SU-DHL-6 (cell line): ENCODE results near the gene GINS1.

Experiments used
- H2AFZ ChIP-seq: fragments of 200-600 bp; sonication (generic); 2 replicates; pipeline ENCODE4 v1.6.1; 2014; ENCODE audit warnings: low read depth, mild to moderate bottlenecking, moderate library complexity, mixed read lengths, antibody characterized with exemption, low read length; ENCODE audit not compliant: severe bottlenecking
- H3F3A ChIP-seq: fragments of 200-600 bp; shearing (Covaris generic); 2 replicates; pipeline ENCODE4 v1.6.0; 2016; ENCODE audit warnings: antibody characterized with exemption, mild to moderate bottlenecking; ENCODE audit not compliant: insufficient read depth
- H3K27ac ChIP-seq: fragments of 200-600 bp; sonication (generic); 2 replicates; pipeline ENCODE4 v1.5.1; 2016; ENCODE audit warnings: low read depth, mild to moderate bottlenecking, low read length, moderate library complexity, mixed read lengths
- H3K27me3 ChIP-seq: fragments of 200-600 bp; sonication (generic), shearing (Covaris generic); 2 replicates; pipeline ENCODE4 v1.6.0; 2014; ENCODE audit warnings: mild to moderate bottlenecking, low read length
- H3K36me3 ChIP-seq: fragments of 200-600 bp; sonication (generic); 2 replicates; pipeline ENCODE4 v1.6.1; 2014; ENCODE audit warnings: mild to moderate bottlenecking, low read length, mixed read lengths
- H3K4me2 ChIP-seq: fragments of 300-600, 200-600 bp; shearing (Covaris generic), sonication (generic); 2 replicates; pipeline ENCODE4 v1.6.0; 2014; ENCODE audit warnings: low read length, low read depth, mild to moderate bottlenecking; ENCODE audit not compliant: poor library complexity, severe bottlenecking
- H3K4me3 ChIP-seq: fragments of 200-600 bp; sonication (generic); 2 replicates; pipeline ENCODE4 v1.5.1; 2014; ENCODE audit warnings: antibody characterized with exemption, low read length, mild to moderate bottlenecking, mixed read lengths; ENCODE audit not compliant: insufficient read depth, poor library complexity, severe bottlenecking
- H3K79me2 ChIP-seq: fragments of 200-600 bp; sonication (generic); 2 replicates; pipeline ENCODE4 v1.6.1; 2014; ENCODE audit warnings: mild to moderate bottlenecking, low read length, moderate library complexity; ENCODE audit not compliant: insufficient read depth
- H3K9ac ChIP-seq: fragments of 200-600 bp; sonication (generic); 2 replicates; pipeline ENCODE4 v1.7.0; 2014; ENCODE audit warnings: mild to moderate bottlenecking, low read length
- H3K9me2 ChIP-seq: fragments of 200-600 bp; sonication (generic); replicated peaks from 2 replicates; pipeline ENCODE4 v1.6.1; 2014; ENCODE audit warnings: low read length; ENCODE audit not compliant: insufficient read depth
- H3K9me3 ChIP-seq: fragments of 200-600 bp; sonication (generic); 2 replicates; pipeline ENCODE4 v1.6.1; 2014; ENCODE audit warnings: low read length, mixed read lengths; ENCODE audit not compliant: insufficient read depth
- H4K20me1 ChIP-seq: fragments of 200-600 bp; sonication (generic); 2 replicates; pipeline ENCODE4 v1.6.1; 2014; ENCODE audit warnings: low read depth, mild to moderate bottlenecking, antibody characterized with exemption, low read length, moderate library complexity, mixed read lengths
- CTCF ChIP-seq: fragments of 200-600 bp; sonication (generic); IDR thresholded peaks from one replicate; pipeline ENCODE4 v1.5.1; 2017; ENCODE audit warnings: antibody characterized with exemption, mild to moderate bottlenecking, low read length, moderate library complexity; ENCODE audit not compliant: insufficient read depth, poor library complexity, severe bottlenecking
- EZH2phosphoT487 ChIP-seq: fragments of 200-600 bp; sonication (generic), shearing (Covaris generic); conservative IDR thresholded peaks from 2 replicates; pipeline ENCODE4 v1.6.1; 2018; ENCODE audit warnings: mild to moderate bottlenecking, antibody characterized with exemption, low read length, moderate library complexity, mixed read lengths

The GINS1 gene

DNA sequence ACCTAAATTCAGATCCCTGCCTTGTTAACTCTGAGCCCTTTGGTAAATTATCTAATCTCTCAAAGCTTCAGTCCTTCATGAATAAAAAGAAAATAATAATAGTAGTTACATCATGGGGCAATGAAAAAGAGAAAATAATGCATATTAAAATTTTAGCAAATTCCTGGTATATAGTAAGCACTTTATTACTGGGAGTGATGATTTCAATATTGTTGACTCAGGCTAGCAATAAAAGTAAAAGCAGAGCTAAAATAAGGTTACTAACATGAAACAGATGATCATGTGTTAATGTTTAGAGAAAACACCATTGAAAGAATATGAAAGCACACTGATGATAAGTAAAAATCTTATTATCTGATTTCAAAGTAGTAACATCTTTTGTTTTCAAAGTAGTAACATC, 13.6 kb downstream of the GINS1 start:
- Histone ChIP-seq H3K9ac (no peak overlapping the region), H3K36me3 (peaks cover 39% of the 10 kb centered on the region), H3K27ac (no peak overlapping the region), H3K4me3 (no peak overlapping the region), H4K20me1 (no peaks in the 10 kb centered on the region), H3K9me2 (no peaks in the 10 kb centered on the region), H3K27me3 (no peaks in the 10 kb centered on the region), H3K9me3 (no peaks in the 10 kb centered on the region), H3K79me2 (no peaks in the 10 kb centered on the region; the same call in 1 of the 2 replicates), H2AFZ (no peak overlapping the region), H3F3A (peaks cover 9% of the 10 kb centered on the region; the same call in 1 of the 2 replicates), H3K4me2 (no peak overlapping the region)
- TF ChIP-seq EZH2phosphoT487 (no peak), CTCF (no peak)

DNA sequence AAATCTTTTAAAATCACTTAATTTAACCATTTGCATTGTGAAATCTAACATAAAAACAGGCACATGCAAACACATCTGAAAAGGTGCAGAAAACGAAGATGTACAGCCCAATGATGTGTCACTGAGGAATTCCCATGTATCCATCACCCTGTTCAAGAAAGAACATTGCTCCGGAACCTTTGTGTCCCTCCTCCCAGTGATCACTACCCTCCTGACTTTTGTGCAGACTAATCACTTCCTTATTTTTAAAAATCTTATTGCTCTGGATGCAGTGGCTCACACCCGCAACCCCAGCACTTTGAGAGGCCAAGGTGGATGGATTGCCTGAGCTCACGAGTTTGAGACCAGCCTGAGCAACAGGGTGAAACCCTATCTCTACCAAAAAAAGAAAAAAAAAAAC, 14.6 kb downstream of the GINS1 start:
- TF ChIP-seq EZH2phosphoT487 (no peak), CTCF (no peak)
- Histone ChIP-seq H3K9me2 (no peaks in the 10 kb centered on the region), H3K9me3 (no peaks in the 10 kb centered on the region), H3K27me3 (no peaks in the 10 kb centered on the region), H4K20me1 (no peaks in the 10 kb centered on the region), H3K9ac (no peak overlapping the region), H3K79me2 (no peaks in the 10 kb centered on the region; the same call in 1 of the 2 replicates), H3K36me3 (peaks cover 40% of the 10 kb centered on the region), H3K27ac (no peak overlapping the region), H2AFZ (no peak overlapping the region), H3K4me3 (no peak overlapping the region), H3F3A (peaks cover 9% of the 10 kb centered on the region; the same call in 1 of the 2 replicates), H3K4me2 (no peak overlapping the region)

DNA sequence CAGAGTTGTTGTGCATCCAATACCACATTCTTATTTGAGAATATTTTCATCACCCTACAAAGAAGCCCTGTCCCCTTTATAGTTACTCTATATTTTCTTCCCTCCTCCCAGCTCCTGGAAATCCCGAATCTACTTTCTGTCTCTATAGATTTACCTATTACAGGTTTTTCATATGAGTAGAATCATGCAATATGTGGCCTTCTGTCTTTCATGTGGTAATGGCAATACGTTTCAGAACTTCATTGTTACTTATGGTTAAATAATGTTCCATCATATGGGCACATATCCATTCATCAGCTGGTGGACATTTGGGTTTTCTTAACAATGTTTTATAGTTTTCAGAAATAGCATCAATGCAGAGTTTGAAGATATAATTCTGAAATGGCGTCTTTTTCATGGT, 17.1 kb downstream of the GINS1 start:
- no peaks in the 10 kb centered on the region for H3K27me3 ChIP-seq
- peaks cover 35% of the 10 kb centered on the region for H3K36me3 ChIP-seq
- H3K4me2 ChIP-seq: no peak overlapping the region
- no peaks in the 10 kb centered on the region for H3K9me2 ChIP-seq
- peaks cover 9% of the 10 kb centered on the region; the same call in 1 of the 2 replicates for H3F3A ChIP-seq
- H2AFZ ChIP-seq: no peak overlapping the region
- no peak overlapping the region for H3K27ac ChIP-seq
- TF ChIP-seq CTCF (no peak), EZH2phosphoT487 (no peak)
- H3K4me3 ChIP-seq: no peak overlapping the region
- no peak overlapping the region for H3K9ac ChIP-seq
- no peaks in the 10 kb centered on the region for H3K9me3 ChIP-seq
- no peaks in the 10 kb centered on the region for H4K20me1 ChIP-seq
- no peaks in the 10 kb centered on the region; the same call in 1 of the 2 replicates for H3K79me2 ChIP-seq
